Vagina (tissue), 2 donors: ENCODE measurements around the gene PPT2.

ENCODE experiments used
- POLR2A ChIP-seq, 2 donors: fragments of 450-650 bp; IDR thresholded peaks; one replicate each; pipeline ENCODE4 v1.6.1; 2017; ENCODE audit warnings: antibody characterized with exemption in 2 of 2, mild to moderate bottlenecking in 2 of 2, moderate library complexity in 2 of 2
- TF ChIP-seq, protein P1 (sequence below), 3 experiments: fragments of 450-650 bp in 2 of 3; fragments of 200-600 bp in 1 of 3; sonication (generic) in 1 of 3; IDR thresholded peaks; one replicate each; pipeline ENCODE4 v1.5.1; 2017 to 2019; ENCODE audit warnings: antibody characterized with exemption in 3 of 3, mild to moderate bottlenecking in 2 of 3, moderate library complexity in 2 of 3

- no peak for TF ChIP-seq POLR2A (IDR thresholded peaks at IDR 0.05)
- TF ChIP-seq, protein P1, sequence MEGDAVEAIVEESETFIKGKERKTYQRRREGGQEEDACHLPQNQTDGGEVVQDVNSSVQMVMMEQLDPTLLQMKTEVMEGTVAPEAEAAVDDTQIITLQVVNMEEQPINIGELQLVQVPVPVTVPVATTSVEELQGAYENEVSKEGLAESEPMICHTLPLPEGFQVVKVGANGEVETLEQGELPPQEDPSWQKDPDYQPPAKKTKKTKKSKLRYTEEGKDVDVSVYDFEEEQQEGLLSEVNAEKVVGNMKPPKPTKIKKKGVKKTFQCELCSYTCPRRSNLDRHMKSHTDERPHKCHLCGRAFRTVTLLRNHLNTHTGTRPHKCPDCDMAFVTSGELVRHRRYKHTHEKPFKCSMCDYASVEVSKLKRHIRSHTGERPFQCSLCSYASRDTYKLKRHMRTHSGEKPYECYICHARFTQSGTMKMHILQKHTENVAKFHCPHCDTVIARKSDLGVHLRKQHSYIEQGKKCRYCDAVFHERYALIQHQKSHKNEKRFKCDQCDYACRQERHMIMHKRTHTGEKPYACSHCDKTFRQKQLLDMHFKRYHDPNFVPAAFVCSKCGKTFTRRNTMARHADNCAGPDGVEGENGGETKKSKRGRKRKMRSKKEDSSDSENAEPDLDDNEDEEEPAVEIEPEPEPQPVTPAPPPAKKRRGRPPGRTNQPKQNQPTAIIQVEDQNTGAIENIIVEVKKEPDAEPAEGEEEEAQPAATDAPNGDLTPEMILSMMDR (IDR thresholded peaks at IDR 0.05) = no peak
Measured at GRCh38 chr6:32109114-32109764, 44.7 kb upstream of the PPT2 start, which contains the start of gene TNXB.
